Cardiac muscle cell (in vitro differentiated cells and primary cell): ENCODE data around the gene ZNF385D. TPM values are rescaled to one million over a fixed set of nuclear protein-coding genes. Genes with fewer than 3 reads are reported as not detected.
A peak's percentile ranks its signal among the peaks of the same experiment; 100 is the strongest.

Experiments
- DNase-seq, 2 donors: peaks; one replicate each; pipeline versions ENCODE4 v3.0.0 to v3.0.0-alpha.2; 2010 to 2017; ENCODE audit warnings: low read depth in 1 of 2, low spot score in 1 of 2
- H3K27ac ChIP-seq: fragments of 200-600 bp; sonication (generic); 2 replicates; pipeline ENCODE4 v1.5.1; 2016
- H3K27me3 ChIP-seq: fragments of 200-600 bp; sonication (generic); 2 replicates; pipeline ENCODE4 v1.6.0; 2016; ENCODE audit warnings: control low read depth
- H3K36me3 ChIP-seq: fragments of 200-600 bp; sonication (generic); 2 replicates; pipeline ENCODE4 v1.5.1; 2016; ENCODE audit warnings: control low read depth
- H3K4me1 ChIP-seq: fragments of 200-600 bp; sonication (generic); 2 replicates; pipeline ENCODE4 v1.8.1; 2017; ENCODE audit warnings: low read depth, mild to moderate bottlenecking, mixed run types
- H3K4me3 ChIP-seq: fragments of 200-600 bp; sonication (generic); 2 replicates; pipeline ENCODE4 v1.5.1; 2016; ENCODE audit warnings: mild to moderate bottlenecking
- H3K9me3 ChIP-seq: fragments of 200-600 bp; sonication (generic); 2 replicates; pipeline ENCODE4 v1.5.1; 2017; ENCODE audit warnings: low read depth, mild to moderate bottlenecking, control low read depth
- polyA plus RNA-seq: library from polyadenylated mRNA; unstranded; fragments of >200 nt; fragmentation: Nextera tagmentation; extraction: Ambion mirVana; gene quantifications from 2 replicates; pipeline ENCODE4 v1.2.1, GENCODE V29; 2016
- total RNA-seq: library from RNA; depleted of rRNA; stranded (reverse); fragments of >200 nt; gene quantifications from 2 replicates; pipeline ENCODE4 v1.2.3, GENCODE V29; 2016
- TF ChIP-seq, protein P1 (sequence below): IDR thresholded peaks from 2 replicates; pipeline ENCODE4 v1.5.1; 2012; ENCODE audit warnings: low read depth, mild to moderate bottlenecking, low read length

The ZNF385D gene
- total and polyA plus RNA-seq, 2 experiments from 2014 or later: 1.3 to 10.6 TPM

DNA sequence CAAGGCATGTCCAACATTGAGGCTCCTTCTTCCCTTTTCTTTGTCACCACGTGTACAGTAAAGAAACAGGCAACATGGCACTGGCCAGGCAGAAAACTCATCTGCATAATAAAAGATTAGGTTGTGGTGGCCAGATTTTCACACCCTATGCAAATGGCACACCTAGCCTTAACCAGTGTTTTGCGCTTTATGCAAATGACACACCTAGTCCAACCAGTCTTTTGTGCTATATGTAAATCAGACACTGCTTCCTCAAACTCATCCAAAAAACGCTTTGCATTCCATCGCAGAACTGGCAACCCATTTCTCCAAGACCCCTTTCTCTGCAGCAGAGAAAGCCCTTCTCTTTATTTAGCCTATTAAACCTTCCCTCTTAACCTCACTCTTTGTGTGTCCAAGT is 109.1 kb downstream of the ZNF385D start:
- H3K9me3 ChIP-seq: no peaks in the 10 kb centered on the region
- no peaks in the 10 kb centered on the region for H3K27me3 ChIP-seq
- TF ChIP-seq, protein P1, sequence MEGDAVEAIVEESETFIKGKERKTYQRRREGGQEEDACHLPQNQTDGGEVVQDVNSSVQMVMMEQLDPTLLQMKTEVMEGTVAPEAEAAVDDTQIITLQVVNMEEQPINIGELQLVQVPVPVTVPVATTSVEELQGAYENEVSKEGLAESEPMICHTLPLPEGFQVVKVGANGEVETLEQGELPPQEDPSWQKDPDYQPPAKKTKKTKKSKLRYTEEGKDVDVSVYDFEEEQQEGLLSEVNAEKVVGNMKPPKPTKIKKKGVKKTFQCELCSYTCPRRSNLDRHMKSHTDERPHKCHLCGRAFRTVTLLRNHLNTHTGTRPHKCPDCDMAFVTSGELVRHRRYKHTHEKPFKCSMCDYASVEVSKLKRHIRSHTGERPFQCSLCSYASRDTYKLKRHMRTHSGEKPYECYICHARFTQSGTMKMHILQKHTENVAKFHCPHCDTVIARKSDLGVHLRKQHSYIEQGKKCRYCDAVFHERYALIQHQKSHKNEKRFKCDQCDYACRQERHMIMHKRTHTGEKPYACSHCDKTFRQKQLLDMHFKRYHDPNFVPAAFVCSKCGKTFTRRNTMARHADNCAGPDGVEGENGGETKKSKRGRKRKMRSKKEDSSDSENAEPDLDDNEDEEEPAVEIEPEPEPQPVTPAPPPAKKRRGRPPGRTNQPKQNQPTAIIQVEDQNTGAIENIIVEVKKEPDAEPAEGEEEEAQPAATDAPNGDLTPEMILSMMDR: no peak

DNA sequence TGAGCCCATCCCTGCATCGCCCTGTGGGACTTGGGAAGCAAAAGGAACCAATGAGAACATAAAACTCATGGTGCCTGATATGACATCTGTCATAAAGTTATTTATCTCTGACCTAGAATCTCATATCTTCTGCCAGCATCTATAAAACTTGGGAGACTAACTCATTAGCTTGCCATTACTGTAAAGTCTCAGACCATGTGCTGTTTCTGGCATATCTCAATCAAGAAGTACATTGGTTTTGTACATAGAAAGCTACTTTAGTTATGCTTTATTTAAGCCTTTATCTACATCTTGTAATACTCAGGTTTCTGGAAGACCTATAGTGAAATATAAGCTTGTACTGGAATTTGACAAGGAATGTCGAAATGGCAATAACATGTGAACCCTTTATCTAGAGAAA is 112.5 kb downstream of the ZNF385D start:
- no peak overlapping the region for H3K4me3 ChIP-seq
- H3K4me1 ChIP-seq: no peaks in the 10 kb centered on the region
- H3K36me3 ChIP-seq: no peaks in the 10 kb centered on the region
- no peaks in the 10 kb centered on the region for H3K9me3 ChIP-seq
- no peaks in the 10 kb centered on the region for H3K27me3 ChIP-seq
- peak in 1 of 2 donors; percentile 17 for DNase-seq
- H3K27ac ChIP-seq: no peak overlapping the region
- TF ChIP-seq, protein P1: no peak

More for the DNA sequence above, 109.1 kb downstream of the ZNF385D start:
- Histone ChIP-seq H3K36me3 (no peaks in the 10 kb centered on the region), H3K4me1 (peaks cover 10% of the 10 kb centered on the region), H3K4me3 (no peak overlapping the region), H3K27ac (no peak overlapping the region)
- DNase-seq: no peak

DNA sequence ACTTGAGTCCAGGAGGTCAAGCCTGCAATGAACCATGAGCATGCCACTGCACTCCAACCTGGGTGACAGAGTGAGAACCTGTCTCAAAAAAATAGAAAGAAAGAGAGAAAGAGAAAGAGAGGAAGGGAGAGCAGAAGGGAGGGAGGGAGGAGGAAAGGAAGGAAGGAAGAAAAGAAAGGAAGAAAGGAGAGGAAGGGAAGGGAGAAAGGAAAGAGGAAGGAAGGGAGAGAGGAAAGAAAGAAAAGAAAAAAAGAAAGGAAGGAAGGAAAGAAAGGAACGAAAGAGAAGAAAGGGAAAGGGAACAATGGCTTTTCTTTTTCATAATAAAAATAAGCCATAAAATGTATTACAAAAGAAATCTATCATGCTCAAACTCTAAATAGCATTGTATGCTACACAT is 116.9 kb downstream of the ZNF385D start:
- DNase-seq: no peak
- Histone ChIP-seq H3K4me3 (no peak overlapping the region), H3K36me3 (no peaks in the 10 kb centered on the region), H3K4me1 (no peaks in the 10 kb centered on the region), H3K9me3 (no peaks in the 10 kb centered on the region), H3K27ac (no peak overlapping the region), H3K27me3 (no peaks in the 10 kb centered on the region)
- TF ChIP-seq, protein P1: no peak

DNA sequence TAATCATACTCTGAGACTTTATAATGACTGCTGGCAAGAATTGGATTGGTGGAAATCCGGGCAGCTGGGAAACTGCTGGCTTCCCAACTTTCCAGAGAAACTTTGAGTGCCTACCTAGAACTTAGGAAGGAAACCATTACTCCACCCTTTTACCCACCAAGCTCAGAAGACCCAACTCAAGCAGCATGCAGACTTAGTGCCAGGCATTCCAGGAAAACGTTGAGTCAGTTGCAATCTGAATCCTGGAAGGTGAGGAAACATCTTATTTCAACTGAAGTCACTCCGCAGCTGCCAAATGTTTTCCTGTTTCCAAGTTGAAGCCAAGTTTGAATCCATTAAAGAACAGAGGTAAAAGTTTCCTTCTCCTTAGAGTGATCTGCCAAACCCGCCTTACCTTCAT is 126.5 kb downstream of the ZNF385D start:
- Histone ChIP-seq H3K9me3 (no peaks in the 10 kb centered on the region), H3K4me3 (no peak overlapping the region), H3K36me3 (no peaks in the 10 kb centered on the region), H3K27ac (no peak overlapping the region), H3K27me3 (no peaks in the 10 kb centered on the region), H3K4me1 (no peaks in the 10 kb centered on the region)
- TF ChIP-seq, protein P1: no peak
- peak in 1 of 2 donors; percentile 5 for DNase-seq

DNA sequence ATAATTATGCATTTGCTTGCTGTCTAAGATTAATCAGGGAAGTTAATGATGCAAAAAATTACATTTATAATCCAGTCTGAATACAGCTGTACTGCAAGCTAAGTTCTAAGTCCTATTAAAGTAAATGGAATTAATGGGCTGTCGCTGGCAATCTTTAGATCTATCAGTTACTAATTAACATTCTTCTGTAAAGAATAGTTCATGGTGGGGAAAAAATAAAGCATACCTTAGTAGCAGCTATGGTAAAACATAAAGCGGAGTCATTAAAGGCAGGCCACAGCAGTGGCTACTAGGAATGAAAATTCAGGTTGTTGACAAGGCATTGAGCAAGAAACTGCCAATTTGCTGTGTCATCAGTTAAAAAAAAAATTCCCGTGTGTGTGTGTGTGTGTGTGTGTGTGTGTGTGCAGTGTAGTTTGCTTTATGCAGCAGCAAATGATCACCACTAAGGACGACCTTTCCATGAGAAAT is 129.8 kb downstream of the ZNF385D start:
- H3K4me3 ChIP-seq: no peak overlapping the region
- no peaks in the 10 kb centered on the region for H3K4me1 ChIP-seq
- TF ChIP-seq, protein P1: no peak
- no peaks in the 10 kb centered on the region for H3K9me3 ChIP-seq
- H3K27ac ChIP-seq: no peak overlapping the region
- H3K36me3 ChIP-seq: no peaks in the 10 kb centered on the region
- DNase-seq: peak in 1 of 2 donors; percentile 56
- no peaks in the 10 kb centered on the region for H3K27me3 ChIP-seq
